Liver (tissue), 9 donors: ENCODE data around the gene CEL. TPM values are rescaled to one million over a fixed set of nuclear protein-coding genes. Genes with fewer than 3 reads are reported as not detected.

ENCODE experiments used
- DNase-seq: peaks from one replicate; pipeline ENCODE4 v3.0.0-alpha.2; 2017; ENCODE audit warnings: low spot score
- H3K27ac ChIP-seq, 2 donors: one replicate each; pipeline ENCODE4 v1.7.0; 2013; ENCODE audit warnings: inconsistent platforms in 2 of 2, low read length in 2 of 2, control low read depth in 1 of 2, low read depth in 1 of 2, mild to moderate bottlenecking in 1 of 2
- H3K27me3 ChIP-seq, 4 donors: one replicate each; pipeline versions ENCODE4 v1.6.1 to v1.7.0; 2013; ENCODE audit warnings: low read length in 3 of 4, inconsistent platforms in 1 of 4, mild to moderate bottlenecking in 1 of 4, moderate library complexity in 1 of 4; ENCODE audit not compliant: control insufficient read depth in 4 of 4, insufficient read depth in 4 of 4
- H3K36me3 ChIP-seq, 4 donors: one replicate each; pipeline versions ENCODE4 v1.6.1 to v1.7.0; 2013; ENCODE audit warnings: low read length in 3 of 4, mild to moderate bottlenecking in 3 of 4, low read depth in 1 of 4, moderate library complexity in 1 of 4; ENCODE audit not compliant: control insufficient read depth in 4 of 4, insufficient read depth in 3 of 4
- H3K4me1 ChIP-seq, 4 donors: one replicate each; pipeline versions ENCODE4 v1.6.1 to v1.7.0; 2013; ENCODE audit warnings: low read length in 3 of 4, mild to moderate bottlenecking in 3 of 4, moderate library complexity in 1 of 4; ENCODE audit not compliant: control insufficient read depth in 4 of 4, insufficient read depth in 4 of 4
- H3K4me3 ChIP-seq, 3 donors: one replicate each; pipeline versions ENCODE4 v1.6.1 to v1.7.0; 2013; ENCODE audit warnings: low read length in 3 of 3, control low read depth in 1 of 3, low read depth in 1 of 3, mild to moderate bottlenecking in 1 of 3
- H3K9ac ChIP-seq, 2 donors: one replicate each; pipeline ENCODE4 v1.7.0; 2013; ENCODE audit warnings: low read length in 2 of 2, mild to moderate bottlenecking in 2 of 2, moderate library complexity in 2 of 2, control low read depth in 1 of 2, low read depth in 1 of 2
- H3K9me3 ChIP-seq, 4 donors: one replicate each; pipeline versions ENCODE4 v1.6.1 to v1.7.0; 2013; ENCODE audit warnings: low read length in 3 of 4; ENCODE audit not compliant: control insufficient read depth in 4 of 4
- CTCF ChIP-seq: fragments of 150-350 bp; IDR thresholded peaks from 2 replicates; pipeline ENCODE4 v1.5.1; 2017; ENCODE audit warnings: improper control_type of control experiment, low read depth, low read length; ENCODE audit not compliant: missing input control
- EGR1 ChIP-seq, 2 donors: IDR thresholded peaks; 2 replicates each; pipeline ENCODE4 v1.6.1; 2016 to 2018; ENCODE audit warnings: antibody characterized with exemption in 2 of 2, low read depth in 2 of 2
- FOXA1 ChIP-seq: IDR thresholded peaks from 2 replicates; pipeline ENCODE4 v1.6.1; 2016; ENCODE audit warnings: antibody characterized with exemption
- GABPA ChIP-seq, 2 donors: IDR thresholded peaks in 1 of 2; conservative IDR thresholded peaks in 1 of 2; 2 replicates each; pipeline ENCODE4 v1.6.1; 2016; ENCODE audit warnings: antibody characterized with exemption in 2 of 2, mild to moderate bottlenecking in 1 of 2, moderate library complexity in 1 of 2
- HNF4A ChIP-seq, 2 donors: conservative IDR thresholded peaks; 2 replicates each; pipeline ENCODE4 v1.6.1; 2016; ENCODE audit warnings: antibody characterized with exemption in 2 of 2, mild to moderate bottlenecking in 2 of 2
- HNF4G ChIP-seq: IDR thresholded peaks from 2 replicates; pipeline ENCODE4 v1.6.1; 2016; ENCODE audit warnings: antibody characterized with exemption
- JUND ChIP-seq, 2 donors: IDR thresholded peaks; 2 replicates each; pipeline ENCODE4 v1.6.1; 2016; ENCODE audit warnings: antibody characterized with exemption in 2 of 2
- MAX ChIP-seq: IDR thresholded peaks from 2 replicates; pipeline ENCODE4 v1.6.1; 2016; ENCODE audit warnings: antibody characterized with exemption
- NR2F2 ChIP-seq: IDR thresholded peaks from 2 replicates; pipeline ENCODE4 v1.6.1; 2016; ENCODE audit warnings: antibody characterized with exemption
- RAD21 ChIP-seq, 2 donors: IDR thresholded peaks; 2 replicates each; pipeline ENCODE4 v1.6.1; 2016; ENCODE audit warnings: antibody characterized with exemption in 2 of 2, mild to moderate bottlenecking in 2 of 2
- RXRA ChIP-seq, 2 donors: IDR thresholded peaks; 2 replicates each; pipeline ENCODE4 v1.6.1; 2017 to 2018; ENCODE audit warnings: antibody characterized with exemption in 2 of 2, mild to moderate bottlenecking in 1 of 2
- SP1 ChIP-seq: IDR thresholded peaks from 2 replicates; pipeline ENCODE4 v1.6.1; 2018; ENCODE audit warnings: antibody characterized with exemption, mild to moderate bottlenecking
- TAF1 ChIP-seq: conservative IDR thresholded peaks from 2 replicates; pipeline ENCODE4 v1.6.1; 2016; ENCODE audit warnings: antibody characterized with exemption, mild to moderate bottlenecking
- YY1 ChIP-seq: IDR thresholded peaks from 2 replicates; pipeline ENCODE4 v1.6.1; 2016; ENCODE audit warnings: antibody characterized with exemption, mild to moderate bottlenecking
- WGBS: extraction: QIAGEN DNeasy Blood & Tissue Kit; methylation state at CpG from one replicate; pipeline ENCODE4 v1.1.7; 2013; 5-methylcytosine and 5-hydroxymethylcytosine counted together
- polyA plus RNA-seq, 2 donors: library from polyadenylated mRNA; stranded (reverse) in 1 of 2; unstranded in 1 of 2; fragments of 200-250 nt in 1 of 2; fragments of >200 nt in 1 of 2; fragmentation: Nextera tagmentation in 1 of 2; extraction: Ambion mirVana in 1 of 2; gene quantifications; one replicate each; pipeline versions ENCODE4 v1.2.1 to v1.2.3, GENCODE V29; 2013 to 2015
- total RNA-seq, 2 donors: library from RNA; depleted of rRNA; stranded (reverse); fragments of >200 nt; gene quantifications; one replicate each; pipeline ENCODE4 v1.2.3, GENCODE V29; 2014
- TF ChIP-seq, protein P1 (sequence below): IDR thresholded peaks from 2 replicates; pipeline ENCODE4 v1.6.1; 2016; ENCODE audit warnings: antibody characterized with exemption, mild to moderate bottlenecking
- donor health status: healthy.
- donor health status: healthy.
- donor health status: healthy.
- donor health status: healthy.
- donor health status: healthy.

Gene CEL
- total and polyA plus RNA-seq, 4 donors, result 0.08 to 0.25 (median 0.09) TPM; not detected in 1

- Histone ChIP-seq H3K9ac (no peak overlapping the region), H3K4me3 (no peak overlapping the region), H3K27me3 (no peaks in the 10 kb centered on the region), H3K27ac (no peak overlapping the region), H3K9me3 (no peaks in the 10 kb centered on the region), H3K4me1 (no peaks in the 10 kb centered on the region), H3K36me3 (peaks cover 5 to 42% (median 22%) of the 10 kb centered on the region in 4 donors)
- no peak for DNase-seq
- TF ChIP-seq RAD21 (IDR thresholded peaks at IDR 0.05) (no peak), HNF4G (no peak), HNF4A (conservative IDR thresholded peaks at IDR 0.05) (no peak), EGR1 (IDR thresholded peaks at IDR 0.05; ENCODE audit: low read depth in 2 of 2) (no peak), YY1 (no peak), FOXA1 (no peak), MAX (no peak), RXRA (IDR thresholded peaks at IDR 0.05) (no peak), NR2F2 (no peak), CTCF (no peak), SP1 (no peak), JUND (IDR thresholded peaks at IDR 0.05) (no peak), TAF1 (no peak), GABPA (IDR thresholded peaks at IDR 0.05 in 1 of 2, conservative IDR thresholded peaks at IDR 0.05 in 1 of 2) (no peak)
- TF ChIP-seq, protein P1, sequence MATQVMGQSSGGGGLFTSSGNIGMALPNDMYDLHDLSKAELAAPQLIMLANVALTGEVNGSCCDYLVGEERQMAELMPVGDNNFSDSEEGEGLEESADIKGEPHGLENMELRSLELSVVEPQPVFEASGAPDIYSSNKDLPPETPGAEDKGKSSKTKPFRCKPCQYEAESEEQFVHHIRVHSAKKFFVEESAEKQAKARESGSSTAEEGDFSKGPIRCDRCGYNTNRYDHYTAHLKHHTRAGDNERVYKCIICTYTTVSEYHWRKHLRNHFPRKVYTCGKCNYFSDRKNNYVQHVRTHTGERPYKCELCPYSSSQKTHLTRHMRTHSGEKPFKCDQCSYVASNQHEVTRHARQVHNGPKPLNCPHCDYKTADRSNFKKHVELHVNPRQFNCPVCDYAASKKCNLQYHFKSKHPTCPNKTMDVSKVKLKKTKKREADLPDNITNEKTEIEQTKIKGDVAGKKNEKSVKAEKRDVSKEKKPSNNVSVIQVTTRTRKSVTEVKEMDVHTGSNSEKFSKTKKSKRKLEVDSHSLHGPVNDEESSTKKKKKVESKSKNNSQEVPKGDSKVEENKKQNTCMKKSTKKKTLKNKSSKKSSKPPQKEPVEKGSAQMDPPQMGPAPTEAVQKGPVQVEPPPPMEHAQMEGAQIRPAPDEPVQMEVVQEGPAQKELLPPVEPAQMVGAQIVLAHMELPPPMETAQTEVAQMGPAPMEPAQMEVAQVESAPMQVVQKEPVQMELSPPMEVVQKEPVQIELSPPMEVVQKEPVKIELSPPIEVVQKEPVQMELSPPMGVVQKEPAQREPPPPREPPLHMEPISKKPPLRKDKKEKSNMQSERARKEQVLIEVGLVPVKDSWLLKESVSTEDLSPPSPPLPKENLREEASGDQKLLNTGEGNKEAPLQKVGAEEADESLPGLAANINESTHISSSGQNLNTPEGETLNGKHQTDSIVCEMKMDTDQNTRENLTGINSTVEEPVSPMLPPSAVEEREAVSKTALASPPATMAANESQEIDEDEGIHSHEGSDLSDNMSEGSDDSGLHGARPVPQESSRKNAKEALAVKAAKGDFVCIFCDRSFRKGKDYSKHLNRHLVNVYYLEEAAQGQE, result no peak
- WGBS, result 84% methylated on average over 12 of the region's 12 CpGs
Observed at GRCh38 chr9:133058550-133059320, 3.0 kb upstream of the CEL start.

DNA sequence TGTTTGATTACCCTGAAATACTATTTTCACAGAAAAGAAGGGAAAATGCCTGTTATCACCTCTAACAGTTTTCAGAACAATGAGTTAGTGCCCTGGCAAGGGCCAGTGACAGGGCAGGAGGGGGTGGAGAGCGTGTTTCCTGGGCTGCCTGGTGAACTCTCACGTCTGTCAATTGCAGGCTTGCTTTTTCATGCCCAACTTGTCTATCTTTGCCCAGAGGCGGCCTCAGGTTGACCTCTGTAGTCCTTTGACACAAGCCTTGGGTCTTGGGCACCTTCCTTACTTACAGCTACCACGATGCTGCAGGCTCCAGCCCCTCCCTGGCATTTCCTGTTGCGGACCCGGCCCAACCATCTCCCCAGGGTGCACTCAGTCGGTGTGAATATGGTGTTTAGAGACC is 2.2 kb upstream of the CEL start:
- Histone ChIP-seq H3K9ac (no peak overlapping the region), H3K4me1 (no peaks in the 10 kb centered on the region), H3K9me3 (no peaks in the 10 kb centered on the region), H3K27ac (no peak overlapping the region), H3K27me3 (no peaks in the 10 kb centered on the region), H3K36me3 (peaks cover 5 to 33% (median 16%) of the 10 kb centered on the region in 4 donors), H3K4me3 (no peak overlapping the region)
- DNase-seq, result no peak
- 69% methylated on average over 7 of the region's 7 CpGs for WGBS
- TF ChIP-seq HNF4G, result no peak
- TF ChIP-seq MAX, result no peak
- no peak for TF ChIP-seq EGR1 (IDR thresholded peaks at IDR 0.05; ENCODE audit: low read depth in 2 of 2)
- TF ChIP-seq CTCF, result no peak
- TF ChIP-seq, protein P1, result no peak
- no peak for TF ChIP-seq JUND (IDR thresholded peaks at IDR 0.05)
- TF ChIP-seq HNF4A (conservative IDR thresholded peaks at IDR 0.05), result no peak
- no peak for TF ChIP-seq FOXA1
- TF ChIP-seq RAD21 (IDR thresholded peaks at IDR 0.05), result no peak
- TF ChIP-seq GABPA (IDR thresholded peaks at IDR 0.05 in 1 of 2, conservative IDR thresholded peaks at IDR 0.05 in 1 of 2), result no peak
